Upper lobe of right lung (tissue), 1 donor: ENCODE data around the gene CAP2. TPM values are rescaled to one million over a fixed set of nuclear protein-coding genes. Genes with fewer than 3 reads are reported as not detected.
"Not testable (repeated sequence)": the region's sequence is repeated elsewhere in the genome, so short reads cannot be mapped to it uniquely, and the experiment has no call there.

Experiments used
- ATAC-seq: fragments of 200-7000 bp; cut with Tn5 transposase; one replicate; pipeline ENCODE4 v1.9.1; 2020; ENCODE audit warnings: mild to moderate bottlenecking, moderate library complexity
- DNase-seq: peaks from one replicate; pipeline ENCODE4 v3.0.0-alpha.2; 2020
- H3K27ac ChIP-seq: fragments of 200-600 bp; one replicate; pipeline ENCODE4 v1.8.0; 2022
- H3K27me3 ChIP-seq: fragments of 200-600 bp; one replicate; pipeline ENCODE4 v1.8.0; 2022; ENCODE audit warnings: mild to moderate bottlenecking
- H3K36me3 ChIP-seq: fragments of 200-600 bp; one replicate; pipeline ENCODE4 v1.8.0; 2022
- H3K4me1 ChIP-seq: fragments of 200-600 bp; one replicate; pipeline ENCODE4 v1.8.0; 2022
- H3K4me3 ChIP-seq: fragments of 200-600 bp; one replicate; pipeline ENCODE4 v1.8.0; 2022; ENCODE audit warnings: mild to moderate bottlenecking
- H3K9me3 ChIP-seq: fragments of 200-600 bp; one replicate; pipeline ENCODE4 v1.8.0; 2022
- CTCF ChIP-seq: fragments of 200-600 bp; IDR thresholded peaks from one replicate; pipeline ENCODE4 v1.8.0; 2022; ENCODE audit warnings: antibody characterized with exemption
- intact Hi-C: fragments of 100-400 bp; cut with DNase I; formaldehyde crosslinking; loops from one replicate; pipeline ENCODE4 v1.11.0; 2022
- total RNA-seq: library from RNA; stranded (reverse); fragmentation: NEBNext Ultra II Directional; extraction: Animal tissue kit (Norgen Biotek cat#: 25700); gene quantifications from one replicate; pipeline ENCODE4 v1.2.1, GENCODE V29; 2021
- donor health status: DM: no; HTN: yes; CAD: no; lungs with severe emphysema.

CAP2 gene
- total RNA-seq, 1 donor from 2014 or later, result 7.2 TPM

GRCh38 chr6:17421406-17421805 is 28.0 kb downstream of the CAP2 start:
- ATAC-seq (no peak), DNase-seq (no peak)
- H3K4me1 ChIP-seq, result peaks cover 9% of the 10 kb centered on the region
- H3K27me3 ChIP-seq, result no peaks in the 10 kb centered on the region
- H3K4me3 ChIP-seq, result no peak overlapping the region
- intact Hi-C loops, result no loop called here
- H3K9me3 ChIP-seq, result no peaks in the 10 kb centered on the region
- no peak for TF ChIP-seq CTCF
- H3K36me3 ChIP-seq, result no peaks in the 10 kb centered on the region
- no peak overlapping the region for H3K27ac ChIP-seq

- intact Hi-C loops, result no loop called here
- Histone ChIP-seq H3K36me3 (no peaks in the 10 kb centered on the region), H3K27ac (no peak overlapping the region), H3K27me3 (no peaks in the 10 kb centered on the region), H3K9me3 (no peaks in the 10 kb centered on the region), H3K4me3 (no peak overlapping the region), H3K4me1 (peaks cover 9% of the 10 kb centered on the region)
- no peak for TF ChIP-seq CTCF
- ATAC-seq (no peak), DNase-seq (no peak)
Measured at GRCh38 chr6:17423026-17423425, 29.6 kb downstream of the CAP2 start.

- DNase-seq (no peak), ATAC-seq (no peak)
- Histone ChIP-seq H3K4me1 (no peaks in the 10 kb centered on the region), H3K27me3 (no peaks in the 10 kb centered on the region), H3K27ac (no peak overlapping the region), H3K4me3 (no peak overlapping the region), H3K9me3 (no peaks in the 10 kb centered on the region), H3K36me3 (no peaks in the 10 kb centered on the region)
- intact Hi-C loops, result no loop called here
- no peak for TF ChIP-seq CTCF
Measured at GRCh38 chr6:17427062-17427461, 33.7 kb downstream of the CAP2 start.

GRCh38 chr6:17427617-17428016 is 34.2 kb downstream of the CAP2 start:
- intact Hi-C loops, result no loop called here
- no peaks in the 10 kb centered on the region for H3K4me1 ChIP-seq
- DNase-seq (no peak), ATAC-seq (no peak)
- H3K36me3 ChIP-seq, result no peaks in the 10 kb centered on the region
- no peak overlapping the region for H3K27ac ChIP-seq
- no peaks in the 10 kb centered on the region for H3K27me3 ChIP-seq
- no peaks in the 10 kb centered on the region for H3K9me3 ChIP-seq
- no peak overlapping the region for H3K4me3 ChIP-seq
- TF ChIP-seq CTCF, result no peak

GRCh38 chr6:17428595-17429120 is 35.3 kb downstream of the CAP2 start:
- H3K9me3 ChIP-seq, H3K27me3 ChIP-seq, H3K36me3 ChIP-seq, DNase-seq, intact Hi-C loops, H3K4me1 ChIP-seq, ATAC-seq, H3K27ac ChIP-seq, H3K4me3 ChIP-seq: not testable (repeated sequence)

- Histone ChIP-seq H3K27me3 (no peaks in the 10 kb centered on the region), H3K4me3 (no peak overlapping the region), H3K9me3 (no peaks in the 10 kb centered on the region), H3K27ac (no peak overlapping the region), H3K36me3 (no peaks in the 10 kb centered on the region), H3K4me1 (no peaks in the 10 kb centered on the region)
- intact Hi-C loops, result no loop called here
- ATAC-seq (no peak), DNase-seq (no peak)
- TF ChIP-seq CTCF, result no peak
Measured at GRCh38 chr6:17429383-17430061, 36.1 kb downstream of the CAP2 start.
